Measurements from ENCODE around the gene STEAP2. TPM values are rescaled to one million over a fixed set of nuclear protein-coding genes. Genes with fewer than 3 reads are reported as not detected.

Gene STEAP2
- total RNA-seq, 1 donor from 2014 or later = 2.1 TPM

DNA sequence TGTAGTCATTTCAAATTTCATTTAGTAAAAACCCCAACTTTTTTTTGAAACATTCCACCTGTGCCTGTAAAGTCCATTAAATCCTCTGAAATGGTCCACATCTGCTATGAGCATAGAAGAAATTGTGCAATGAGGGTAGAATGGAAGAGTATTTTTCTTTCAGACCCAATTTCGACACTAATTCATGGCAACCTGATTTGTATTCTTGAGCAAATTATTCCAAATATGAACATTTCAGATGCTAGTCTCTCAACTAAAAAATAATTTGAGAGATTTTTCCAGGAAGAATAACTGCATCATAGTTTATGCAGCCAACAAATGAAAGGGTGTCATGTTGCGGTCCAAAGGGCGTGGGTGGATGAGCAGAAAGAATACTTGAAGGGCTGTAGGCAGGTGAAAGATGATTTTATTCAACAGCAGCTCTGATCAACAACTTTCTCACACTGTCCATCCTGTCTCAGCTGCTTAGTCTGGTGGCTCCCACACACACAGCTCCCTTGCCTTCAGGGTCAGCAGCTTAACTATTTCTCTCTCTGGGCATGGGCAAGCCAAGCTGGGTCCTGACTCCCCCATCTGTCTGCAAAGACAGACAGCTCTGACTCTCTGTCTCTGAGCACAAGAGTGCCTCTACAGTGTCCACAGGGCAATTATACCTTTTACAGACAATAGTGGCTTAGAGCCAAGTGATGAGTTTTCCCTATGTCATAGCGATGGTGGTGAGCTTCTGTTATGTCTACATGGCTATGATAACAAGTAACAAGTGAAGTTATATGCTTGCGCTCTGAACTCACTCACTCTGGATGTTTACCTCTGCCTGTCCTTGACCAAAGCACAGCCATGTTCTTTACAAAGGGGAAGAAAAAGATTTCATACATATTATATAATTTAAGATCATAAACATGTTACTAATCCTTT, 11.5 kb downstream of the STEAP2 start:
- no peak for DNase-seq (ENCODE audit: low read depth)
- no peak overlapping the region for H3K4me3 ChIP-seq (ENCODE audit: low read depth, low read length)
- TF ChIP-seq, protein P1, sequence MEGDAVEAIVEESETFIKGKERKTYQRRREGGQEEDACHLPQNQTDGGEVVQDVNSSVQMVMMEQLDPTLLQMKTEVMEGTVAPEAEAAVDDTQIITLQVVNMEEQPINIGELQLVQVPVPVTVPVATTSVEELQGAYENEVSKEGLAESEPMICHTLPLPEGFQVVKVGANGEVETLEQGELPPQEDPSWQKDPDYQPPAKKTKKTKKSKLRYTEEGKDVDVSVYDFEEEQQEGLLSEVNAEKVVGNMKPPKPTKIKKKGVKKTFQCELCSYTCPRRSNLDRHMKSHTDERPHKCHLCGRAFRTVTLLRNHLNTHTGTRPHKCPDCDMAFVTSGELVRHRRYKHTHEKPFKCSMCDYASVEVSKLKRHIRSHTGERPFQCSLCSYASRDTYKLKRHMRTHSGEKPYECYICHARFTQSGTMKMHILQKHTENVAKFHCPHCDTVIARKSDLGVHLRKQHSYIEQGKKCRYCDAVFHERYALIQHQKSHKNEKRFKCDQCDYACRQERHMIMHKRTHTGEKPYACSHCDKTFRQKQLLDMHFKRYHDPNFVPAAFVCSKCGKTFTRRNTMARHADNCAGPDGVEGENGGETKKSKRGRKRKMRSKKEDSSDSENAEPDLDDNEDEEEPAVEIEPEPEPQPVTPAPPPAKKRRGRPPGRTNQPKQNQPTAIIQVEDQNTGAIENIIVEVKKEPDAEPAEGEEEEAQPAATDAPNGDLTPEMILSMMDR (conservative IDR thresholded peaks at IDR 0.05; ENCODE audit: low read depth, low read length) = no peak

DNA sequence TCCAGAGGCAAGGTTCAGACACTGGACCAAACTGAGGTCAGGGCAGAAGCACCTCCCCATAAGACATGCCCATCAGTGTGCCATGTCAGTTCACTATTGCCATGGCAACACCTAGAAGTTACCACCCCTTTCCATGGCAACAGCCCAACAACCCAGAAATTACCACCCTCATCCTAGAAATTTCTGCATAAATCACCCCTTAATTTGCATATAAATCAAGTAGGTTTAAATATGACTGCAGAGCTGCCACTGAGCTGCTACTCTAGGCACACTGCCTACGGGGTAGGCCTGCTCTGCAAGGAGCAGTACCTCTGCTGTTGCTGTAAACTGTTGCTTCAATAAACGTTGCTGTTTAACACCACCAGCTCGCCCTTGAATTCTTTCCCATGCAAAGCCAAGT, 12.7 kb downstream of the STEAP2 start:
- TF ChIP-seq, protein P1 (conservative IDR thresholded peaks at IDR 0.05; ENCODE audit: low read depth, low read length) = no peak
- H3K4me3 ChIP-seq (ENCODE audit: low read depth, low read length) = no peak overlapping the region
- no peak for DNase-seq (ENCODE audit: low read depth)

DNA sequence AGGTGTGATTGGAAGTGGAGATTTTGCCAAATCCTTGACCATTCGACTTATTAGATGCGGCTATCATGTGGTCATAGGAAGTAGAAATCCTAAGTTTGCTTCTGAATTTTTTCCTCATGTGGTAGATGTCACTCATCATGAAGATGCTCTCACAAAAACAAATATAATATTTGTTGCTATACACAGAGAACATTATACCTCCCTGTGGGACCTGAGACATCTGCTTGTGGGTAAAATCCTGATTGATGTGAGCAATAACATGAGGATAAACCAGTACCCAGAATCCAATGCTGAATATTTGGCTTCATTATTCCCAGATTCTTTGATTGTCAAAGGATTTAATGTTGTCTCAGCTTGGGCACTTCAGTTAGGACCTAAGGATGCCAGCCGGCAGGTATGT, 13.6 kb downstream of the STEAP2 start:
- no peak for DNase-seq (ENCODE audit: low read depth)
- TF ChIP-seq, protein P1 (conservative IDR thresholded peaks at IDR 0.05; ENCODE audit: low read depth, low read length) = no peak

DNA sequence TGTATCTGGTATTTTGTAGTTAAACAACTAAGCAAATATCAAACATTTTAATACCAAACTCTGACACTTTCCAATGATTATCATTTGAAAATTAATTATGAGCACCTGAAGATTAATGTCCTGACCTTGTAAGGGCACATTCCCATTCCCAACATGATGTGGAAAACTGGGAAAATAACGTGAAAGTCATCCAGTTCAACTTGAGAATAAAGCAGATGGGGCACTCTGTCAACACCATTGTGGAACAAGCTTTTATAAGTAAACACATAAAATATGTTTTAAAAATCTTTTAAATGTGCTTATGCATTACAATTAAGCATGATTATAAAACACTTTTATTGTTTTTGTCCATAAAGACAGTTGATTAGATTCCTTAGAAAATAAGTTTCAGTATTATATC, 14.1 kb downstream of the STEAP2 start:
- DNase-seq (ENCODE audit: low read depth) = no peak
- TF ChIP-seq, protein P1 (conservative IDR thresholded peaks at IDR 0.05; ENCODE audit: low read depth, low read length) = no peak
- no peak overlapping the region for H3K4me3 ChIP-seq (ENCODE audit: low read depth, low read length)

More for the DNA sequence above, 13.6 kb downstream of the STEAP2 start:
- H3K4me3 ChIP-seq (ENCODE audit: low read depth, low read length) = no peak overlapping the region

DNA sequence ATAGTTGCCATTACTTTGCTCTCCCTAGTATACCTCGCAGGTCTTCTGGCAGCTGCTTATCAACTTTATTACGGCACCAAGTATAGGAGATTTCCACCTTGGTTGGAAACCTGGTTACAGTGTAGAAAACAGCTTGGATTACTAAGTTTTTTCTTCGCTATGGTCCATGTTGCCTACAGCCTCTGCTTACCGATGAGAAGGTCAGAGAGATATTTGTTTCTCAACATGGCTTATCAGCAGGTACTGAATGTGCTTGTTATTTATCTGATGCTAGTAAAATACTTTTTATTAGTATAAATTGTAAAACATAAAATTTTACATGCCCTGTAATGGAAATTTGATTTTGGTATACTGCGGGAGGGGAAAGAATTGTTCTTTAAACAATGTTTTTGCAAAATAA, 15.7 kb downstream of the STEAP2 start:
- H3K4me3 ChIP-seq (ENCODE audit: low read depth, low read length) = no peak overlapping the region

DNA sequence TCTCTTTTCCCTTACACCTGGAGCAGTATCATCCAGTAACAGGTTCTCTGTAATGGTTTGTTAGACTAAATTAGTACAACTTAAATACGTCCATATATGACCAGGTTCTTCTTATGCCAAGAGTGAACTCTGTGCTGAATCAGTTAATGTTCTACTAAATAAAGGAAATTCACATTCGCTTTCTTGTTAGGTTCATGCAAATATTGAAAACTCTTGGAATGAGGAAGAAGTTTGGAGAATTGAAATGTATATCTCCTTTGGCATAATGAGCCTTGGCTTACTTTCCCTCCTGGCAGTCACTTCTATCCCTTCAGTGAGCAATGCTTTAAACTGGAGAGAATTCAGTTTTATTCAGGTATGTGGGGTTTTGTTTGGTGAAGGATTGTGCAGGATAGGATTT, 18.1 kb downstream of the STEAP2 start:
- TF ChIP-seq, protein P1 (conservative IDR thresholded peaks at IDR 0.05; ENCODE audit: low read depth, low read length) = no peak
- no peak overlapping the region for H3K4me3 ChIP-seq (ENCODE audit: low read depth, low read length)
- no peak for DNase-seq (ENCODE audit: low read depth)

More for the DNA sequence above, 15.7 kb downstream of the STEAP2 start:
- no peak for DNase-seq (ENCODE audit: low read depth)
- TF ChIP-seq, protein P1 (conservative IDR thresholded peaks at IDR 0.05; ENCODE audit: low read depth, low read length) = no peak

DNA sequence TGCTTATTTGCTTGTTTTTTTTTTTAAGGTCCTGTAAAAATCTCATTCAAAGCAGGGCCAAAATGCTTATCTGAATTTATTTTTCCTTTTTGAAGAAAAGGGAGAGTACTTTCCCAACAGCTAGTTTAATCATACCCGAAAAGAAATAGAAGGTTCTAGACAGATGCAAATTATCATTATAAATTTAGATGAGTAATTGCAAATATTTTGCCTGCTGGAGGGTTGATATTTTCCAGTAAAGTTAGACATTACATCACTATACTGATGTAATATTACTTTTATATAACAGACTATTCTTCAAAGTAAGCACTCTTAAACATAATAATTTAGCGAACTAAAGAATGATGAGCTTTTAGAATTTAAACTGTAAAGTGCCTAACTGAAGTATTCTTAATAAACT, 19.3 kb downstream of the STEAP2 start:
- TF ChIP-seq, protein P1 (conservative IDR thresholded peaks at IDR 0.05; ENCODE audit: low read depth, low read length) = no peak
- DNase-seq (ENCODE audit: low read depth) = no peak
- H3K4me3 ChIP-seq (ENCODE audit: low read depth, low read length) = no peak overlapping the region

All from epithelial cell of proximal tubule (primary cell).